Measurements from ENCODE around the gene HHEX. TPM values are rescaled to one million over a fixed set of nuclear protein-coding genes. Genes with fewer than 3 reads are reported as not detected.

HHEX gene
- polyA plus RNA-seq, 1 donor (not counting 4 experiments of a cell fraction or from before 2014, with no cell fraction given): not detected

DNA sequence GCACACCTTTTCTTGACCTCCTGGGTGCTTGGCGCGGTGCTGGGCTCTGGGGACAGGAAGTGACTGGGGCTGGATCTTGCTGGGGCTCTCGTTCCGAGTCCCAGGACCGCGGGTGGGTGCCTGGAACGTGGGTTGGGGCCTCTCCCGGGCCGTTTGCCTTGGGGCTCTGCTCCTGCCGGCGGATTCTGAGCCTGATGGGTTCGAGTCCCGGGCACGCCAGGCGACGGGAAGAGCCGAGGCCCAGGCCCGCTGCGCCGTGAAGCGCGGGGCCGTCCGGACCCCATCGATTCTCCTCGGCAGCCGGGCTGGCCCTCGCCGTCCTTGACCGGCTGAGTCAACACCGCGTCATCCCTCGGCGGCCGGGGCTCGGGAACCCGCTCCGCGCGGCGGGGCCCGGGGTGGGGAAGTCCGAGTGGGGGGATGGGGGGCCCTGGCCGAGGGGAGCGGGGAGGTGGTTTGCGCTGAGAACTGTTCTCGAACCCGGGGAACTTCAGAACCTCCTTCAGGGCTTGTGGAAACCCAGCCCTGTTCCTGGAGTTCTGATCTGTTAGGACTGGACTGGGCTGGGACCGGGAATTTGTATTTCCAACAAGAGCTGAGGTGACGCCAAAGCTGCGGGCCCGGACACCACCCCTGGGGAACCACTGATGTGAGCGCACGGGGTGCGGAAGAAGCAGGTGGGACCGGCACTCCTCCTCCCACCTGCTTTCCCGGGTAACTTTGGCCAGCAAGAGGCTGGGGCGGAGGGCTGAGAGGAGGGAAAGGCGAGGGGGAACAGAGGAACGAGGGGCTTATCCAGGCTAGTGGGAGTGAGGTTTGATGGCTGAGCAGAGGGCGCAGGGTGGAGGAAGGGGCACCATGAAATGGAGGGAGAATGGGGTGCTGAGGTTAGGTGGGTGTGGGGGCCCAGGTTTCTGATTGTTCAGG, 6.2 kb downstream of the HHEX start:
- Histone ChIP-seq H3K9ac (ENCODE audit: control insufficient read depth, extremely low read depth, insufficient read depth, low read length) (no peak overlapping the region), H3K4me1 (ENCODE audit: control insufficient read depth, extremely low read depth, insufficient read depth, low read length) (peaks cover 3% of the 10 kb centered on the region), H4K20me1 (ENCODE audit: control insufficient read depth, extremely low read depth, insufficient read depth, low read length) (no peaks in the 10 kb centered on the region), H3K9me3 (ENCODE audit: control insufficient read depth, low read depth, low read length) (peaks cover 1% of the 10 kb centered on the region), H3K4me3 (ENCODE audit: control insufficient read depth in 2 of 3, extremely low read depth in 1 of 3, insufficient read depth in 2 of 3, low read depth in 1 of 3, low read length in 3 of 3) (peak overlapping the region in 1 of 3 experiments; percentile 4), H3K27ac (ENCODE audit: control insufficient read depth, insufficient read depth, low read length) (no peak overlapping the region), H3K9me1 (ENCODE audit: control insufficient read depth, extremely low read depth, insufficient read depth, low read length) (no peaks in the 10 kb centered on the region), H3K36me3 (ENCODE audit: control insufficient read depth in 2 of 2, extremely low read depth in 1 of 2, insufficient read depth in 2 of 2, low read length in 2 of 2) (no peaks in the 10 kb centered on the region), H3K27me3 (ENCODE audit: control insufficient read depth, extremely low read depth, insufficient read depth, low read length) (peaks cover 74% of the 10 kb centered on the region), H3K79me2 (ENCODE audit: control insufficient read depth, insufficient read depth, low read length) (no peaks in the 10 kb centered on the region), H3K4me2 (ENCODE audit: control insufficient read depth, extremely low read depth, insufficient read depth, low read depth, low read length) (no peak overlapping the region), H2AFZ (ENCODE audit: control insufficient read depth, low read length) (no peak overlapping the region)
- DNase-seq (ENCODE audit: low read depth, low spot score) (no peak), FAIRE-seq (no peak)
- no peak for TF ChIP-seq EZH2 (IDR thresholded peaks at IDR 0.05; ENCODE audit: low read length)
- TF ChIP-seq, protein P1, sequence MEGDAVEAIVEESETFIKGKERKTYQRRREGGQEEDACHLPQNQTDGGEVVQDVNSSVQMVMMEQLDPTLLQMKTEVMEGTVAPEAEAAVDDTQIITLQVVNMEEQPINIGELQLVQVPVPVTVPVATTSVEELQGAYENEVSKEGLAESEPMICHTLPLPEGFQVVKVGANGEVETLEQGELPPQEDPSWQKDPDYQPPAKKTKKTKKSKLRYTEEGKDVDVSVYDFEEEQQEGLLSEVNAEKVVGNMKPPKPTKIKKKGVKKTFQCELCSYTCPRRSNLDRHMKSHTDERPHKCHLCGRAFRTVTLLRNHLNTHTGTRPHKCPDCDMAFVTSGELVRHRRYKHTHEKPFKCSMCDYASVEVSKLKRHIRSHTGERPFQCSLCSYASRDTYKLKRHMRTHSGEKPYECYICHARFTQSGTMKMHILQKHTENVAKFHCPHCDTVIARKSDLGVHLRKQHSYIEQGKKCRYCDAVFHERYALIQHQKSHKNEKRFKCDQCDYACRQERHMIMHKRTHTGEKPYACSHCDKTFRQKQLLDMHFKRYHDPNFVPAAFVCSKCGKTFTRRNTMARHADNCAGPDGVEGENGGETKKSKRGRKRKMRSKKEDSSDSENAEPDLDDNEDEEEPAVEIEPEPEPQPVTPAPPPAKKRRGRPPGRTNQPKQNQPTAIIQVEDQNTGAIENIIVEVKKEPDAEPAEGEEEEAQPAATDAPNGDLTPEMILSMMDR (optimal IDR thresholded peaks at IDR 0.05 in 1 of 3, IDR thresholded peaks at IDR 0.05 in 1 of 3, conservative IDR thresholded peaks at IDR 0.05 in 1 of 3; ENCODE audit: extremely low read depth in 1 of 3, insufficient read depth in 2 of 3, low read length in 3 of 3): no peak
- dilution Hi-C loops (cut with MboI; ENCODE audit: extremely low pct_ligation_motif_present, low sequenced_read_pairs): no loop called here

DNA sequence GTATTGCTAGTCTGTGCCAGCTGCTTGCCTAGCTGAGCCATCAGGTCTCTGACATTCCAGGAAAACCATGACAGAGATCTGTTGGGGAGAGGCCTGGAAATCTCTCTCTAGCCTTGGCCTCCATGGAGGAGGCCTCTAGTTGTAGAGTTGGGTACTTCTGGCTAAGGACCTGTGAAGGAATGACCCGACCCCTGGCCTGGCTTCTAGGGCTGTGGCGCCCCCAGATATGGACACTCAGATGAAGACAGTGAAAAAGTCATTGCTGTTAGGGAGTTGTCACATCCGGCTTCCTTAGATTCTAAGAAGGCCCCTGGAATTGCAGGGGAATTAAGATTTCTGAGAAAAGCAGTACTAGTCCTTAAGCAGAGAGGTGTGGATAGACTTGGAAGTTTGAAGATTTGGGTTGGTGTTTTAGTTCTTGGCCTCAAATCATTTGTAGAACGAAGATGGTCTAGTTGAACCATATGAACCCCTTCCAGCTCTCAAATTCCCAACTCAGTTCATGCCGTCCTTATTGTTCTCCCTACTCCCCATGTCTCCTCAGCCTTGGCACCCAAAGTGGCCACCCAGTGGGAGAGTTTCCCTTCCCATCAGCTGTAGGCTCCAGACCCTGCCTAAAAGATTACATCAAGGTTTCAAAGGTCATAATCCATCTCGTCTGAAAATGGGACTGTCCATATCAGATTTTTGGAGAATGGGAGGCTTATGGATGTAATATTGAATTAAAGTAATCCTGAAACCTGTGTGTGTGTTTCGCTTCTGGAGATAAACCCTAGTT, 7.0 kb downstream of the HHEX start:
- dilution Hi-C loops (cut with MboI; ENCODE audit: extremely low pct_ligation_motif_present, low sequenced_read_pairs): no loop called here
- Histone ChIP-seq H3K4me2 (ENCODE audit: control insufficient read depth, extremely low read depth, insufficient read depth, low read depth, low read length) (no peak overlapping the region), H3K27me3 (ENCODE audit: control insufficient read depth, extremely low read depth, insufficient read depth, low read length) (peaks cover 66% of the 10 kb centered on the region), H3K9me3 (ENCODE audit: control insufficient read depth, low read depth, low read length) (no peaks in the 10 kb centered on the region), H4K20me1 (ENCODE audit: control insufficient read depth, extremely low read depth, insufficient read depth, low read length) (no peaks in the 10 kb centered on the region), H3K4me1 (ENCODE audit: control insufficient read depth, extremely low read depth, insufficient read depth, low read length) (peaks cover 3% of the 10 kb centered on the region), H3K9me1 (ENCODE audit: control insufficient read depth, extremely low read depth, insufficient read depth, low read length) (no peaks in the 10 kb centered on the region), H3K79me2 (ENCODE audit: control insufficient read depth, insufficient read depth, low read length) (no peaks in the 10 kb centered on the region), H3K27ac (ENCODE audit: control insufficient read depth, insufficient read depth, low read length) (no peak overlapping the region), H3K9ac (ENCODE audit: control insufficient read depth, extremely low read depth, insufficient read depth, low read length) (no peak overlapping the region), H3K4me3 (ENCODE audit: control insufficient read depth in 2 of 3, extremely low read depth in 1 of 3, insufficient read depth in 2 of 3, low read depth in 1 of 3, low read length in 3 of 3) (no peak overlapping the region), H2AFZ (ENCODE audit: control insufficient read depth, low read length) (no peak overlapping the region), H3K36me3 (ENCODE audit: control insufficient read depth in 2 of 2, extremely low read depth in 1 of 2, insufficient read depth in 2 of 2, low read length in 2 of 2) (no peaks in the 10 kb centered on the region)
- FAIRE-seq (peak; percentile 70), DNase-seq (ENCODE audit: low read depth, low spot score) (no peak)
- TF ChIP-seq, protein P1 (optimal IDR thresholded peaks at IDR 0.05 in 1 of 3, IDR thresholded peaks at IDR 0.05 in 1 of 3, conservative IDR thresholded peaks at IDR 0.05 in 1 of 3; ENCODE audit: extremely low read depth in 1 of 3, insufficient read depth in 2 of 3, low read length in 3 of 3): no peak
- TF ChIP-seq EZH2 (IDR thresholded peaks at IDR 0.05; ENCODE audit: low read length): no peak
